HG02759 (cell line): ENCODE data around the gene SEC14L5.
"Not testable (repeated sequence)": the region's sequence is repeated elsewhere in the genome, so short reads cannot be mapped to it uniquely, and the experiment has no call there.

Source experiments
- ATAC-seq: cut with Tn5 transposase; IDR thresholded peaks from one replicate; pipeline ENCODE4 v1.9.1; 2021; ENCODE audit warnings: mild to moderate bottlenecking, moderate library complexity; ENCODE audit not compliant: unreplicated experiment

SEC14L5 gene

DNA sequence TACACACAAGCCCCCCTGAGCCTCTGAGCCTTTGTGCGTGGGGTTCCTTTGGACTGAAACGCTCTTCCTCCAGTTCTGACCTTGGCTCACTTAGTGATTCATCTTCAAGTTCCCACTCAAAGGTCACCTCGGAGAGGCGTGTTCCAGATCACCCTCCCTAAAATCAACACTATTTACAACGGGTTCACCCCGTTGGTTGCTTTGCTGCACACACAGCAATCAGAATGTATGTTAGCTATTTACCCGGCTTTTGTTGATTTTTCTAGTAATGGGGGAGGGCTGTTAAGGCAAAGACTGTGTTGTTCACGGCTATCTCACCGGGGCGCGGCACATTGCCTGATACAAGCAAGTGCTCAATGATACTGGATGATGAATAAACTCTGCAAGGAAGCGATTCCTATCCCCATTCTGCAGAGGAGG lies 74.6 kb downstream of the SEC14L5 start:
- no peak for ATAC-seq

DNA sequence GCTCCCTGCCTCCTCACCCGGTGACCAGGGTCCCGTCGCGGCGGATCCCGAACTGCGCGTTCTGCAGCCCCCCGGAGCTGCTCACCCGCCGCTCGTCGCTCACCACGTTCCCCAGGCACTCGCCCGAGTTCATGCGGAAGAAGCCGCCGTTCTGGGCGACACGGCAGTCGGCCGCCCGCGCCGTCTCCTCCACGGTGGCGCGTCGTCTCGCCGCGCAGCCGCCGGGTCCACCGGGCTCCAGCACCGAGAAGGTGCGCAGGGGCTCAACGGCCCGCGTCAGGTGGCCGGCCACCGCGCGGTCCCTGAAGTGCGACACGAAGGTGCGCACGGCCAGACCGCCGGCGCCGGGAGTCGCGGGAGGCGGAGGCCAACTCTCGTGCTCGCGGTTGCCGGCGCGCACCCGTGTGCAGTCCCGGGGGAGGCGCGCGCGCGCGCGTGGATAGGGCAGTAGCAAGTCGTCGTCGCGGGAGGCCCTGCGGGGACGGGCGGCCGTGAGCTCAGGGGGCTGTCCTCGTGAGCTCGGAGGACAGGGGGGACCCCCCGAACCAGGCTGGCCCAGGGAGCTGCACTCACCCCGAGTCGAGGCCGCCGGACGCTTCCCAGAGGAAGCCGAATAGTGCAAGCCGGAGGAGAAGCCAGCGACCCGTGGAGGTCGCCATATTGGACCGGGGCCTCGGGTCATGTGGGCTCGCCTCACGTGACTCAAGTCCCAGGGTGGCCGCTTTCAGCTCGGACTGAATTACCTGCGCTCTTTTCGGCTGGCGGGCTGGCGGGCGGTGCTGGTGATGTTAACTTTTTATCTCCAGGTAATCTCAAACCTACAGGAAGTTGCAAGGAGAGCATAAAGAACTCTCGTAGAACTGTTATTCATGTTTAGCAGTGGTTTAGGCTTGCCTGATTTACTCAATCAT lies 75.4 kb downstream of the SEC14L5 start, which contains the start of gene NAGPA:
TSS of gene NAGPA (minus strand) at position 680 of the 911 bp plus-strand sequence. CDS start at position 659, 21 bp downstream.
- ATAC-seq: peak; percentile 92

DNA sequence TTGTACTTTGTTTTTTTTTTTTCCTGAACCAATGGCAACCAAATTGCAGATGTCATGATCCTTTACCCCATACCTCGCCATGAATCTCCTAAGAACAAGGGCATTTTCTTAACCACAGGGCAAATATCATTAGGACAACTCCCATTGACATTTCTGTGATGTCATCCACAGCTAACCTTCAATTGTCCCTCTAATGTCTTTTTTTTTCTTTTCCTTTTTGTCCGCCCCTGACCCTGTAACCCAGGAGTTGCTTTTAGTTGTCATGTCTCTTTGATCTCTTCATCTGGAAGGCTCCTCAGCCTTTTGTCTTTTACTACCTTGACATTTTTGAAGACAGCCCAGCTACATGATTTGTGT lies 76.0 kb downstream of the SEC14L5 start:
- ATAC-seq: no peak

DNA sequence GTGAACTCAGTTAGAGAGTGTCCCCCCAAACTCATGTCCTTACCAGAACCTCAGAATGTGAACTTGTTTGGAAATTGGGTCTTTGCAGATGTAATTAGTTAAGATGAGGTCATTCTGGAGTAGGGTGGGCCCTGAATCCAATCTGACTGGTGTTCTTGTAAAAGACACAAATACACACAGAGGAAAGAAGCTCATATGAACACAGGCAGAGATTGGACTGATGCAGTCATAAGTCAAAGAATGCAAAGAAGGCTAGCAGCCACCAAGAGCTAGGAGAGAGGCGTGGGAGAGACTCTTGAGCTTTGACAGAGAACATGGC lies 77.7 kb downstream of the SEC14L5 start:
- ATAC-seq: no peak

DNA sequence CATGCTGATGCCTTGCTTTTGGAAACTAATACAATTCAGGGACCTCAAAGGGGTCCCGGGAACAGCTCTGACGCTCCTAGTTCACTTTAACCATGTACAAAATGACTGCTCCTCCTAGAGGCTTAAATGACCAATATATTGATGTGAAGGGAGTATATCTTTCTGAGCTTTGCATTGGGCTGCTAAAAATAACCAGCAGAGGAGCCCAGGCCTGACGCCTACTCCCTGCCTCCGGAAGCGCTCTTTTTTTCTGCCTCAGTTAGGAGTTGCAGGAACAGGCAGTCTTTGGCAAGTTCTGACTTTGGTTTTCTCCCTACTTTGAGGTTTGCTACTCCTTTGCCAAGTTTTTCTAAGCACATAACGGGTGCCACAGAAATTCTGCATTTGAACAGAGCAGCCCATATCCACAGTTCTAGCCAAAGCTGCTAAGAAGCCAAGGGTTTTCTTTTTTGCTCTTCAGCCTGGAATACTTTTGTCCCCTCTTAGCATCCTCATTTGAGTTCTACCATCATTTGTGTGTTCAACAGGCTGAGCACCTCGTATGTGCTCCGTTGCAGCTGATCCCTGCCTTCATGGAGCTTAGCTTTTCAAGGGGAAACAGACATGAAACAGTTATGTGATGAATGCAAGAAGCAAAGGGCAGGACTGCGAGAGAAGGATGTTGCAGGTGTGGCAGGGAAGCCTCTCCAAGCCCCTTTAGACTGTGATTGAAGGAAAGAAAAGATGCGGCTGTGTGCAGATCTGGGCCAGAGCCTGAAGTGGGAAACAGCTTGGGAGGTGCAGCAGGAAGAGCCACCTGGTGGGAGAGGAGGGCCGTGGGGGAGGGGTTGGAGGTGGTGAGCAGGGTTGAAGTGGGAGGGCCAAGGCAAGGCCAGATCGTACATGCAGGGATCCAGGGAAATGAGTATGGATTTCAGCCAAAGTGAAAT lies 78.4 kb downstream of the SEC14L5 start:
- ATAC-seq: no peak

DNA sequence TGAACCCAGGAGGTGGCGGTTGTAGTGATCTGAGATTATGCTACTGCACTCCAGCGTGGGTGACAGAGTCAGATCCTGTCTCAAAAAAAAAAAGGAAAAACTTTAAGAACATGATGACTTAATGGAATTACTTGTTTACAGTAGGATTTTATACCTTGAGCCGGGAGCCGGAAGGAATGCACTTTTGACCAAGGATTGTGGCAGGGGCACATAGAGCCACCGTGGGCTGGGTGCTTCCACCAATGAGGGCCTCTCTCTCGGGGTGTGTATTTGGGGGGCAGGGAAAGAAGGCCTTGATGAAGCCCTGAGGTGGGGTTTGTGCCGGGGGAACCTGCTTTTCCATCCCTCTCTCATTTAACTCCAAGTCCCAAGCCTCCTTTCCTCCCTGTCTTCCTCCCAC lies 82.3 kb downstream of the SEC14L5 start:
- ATAC-seq: no peak

DNA sequence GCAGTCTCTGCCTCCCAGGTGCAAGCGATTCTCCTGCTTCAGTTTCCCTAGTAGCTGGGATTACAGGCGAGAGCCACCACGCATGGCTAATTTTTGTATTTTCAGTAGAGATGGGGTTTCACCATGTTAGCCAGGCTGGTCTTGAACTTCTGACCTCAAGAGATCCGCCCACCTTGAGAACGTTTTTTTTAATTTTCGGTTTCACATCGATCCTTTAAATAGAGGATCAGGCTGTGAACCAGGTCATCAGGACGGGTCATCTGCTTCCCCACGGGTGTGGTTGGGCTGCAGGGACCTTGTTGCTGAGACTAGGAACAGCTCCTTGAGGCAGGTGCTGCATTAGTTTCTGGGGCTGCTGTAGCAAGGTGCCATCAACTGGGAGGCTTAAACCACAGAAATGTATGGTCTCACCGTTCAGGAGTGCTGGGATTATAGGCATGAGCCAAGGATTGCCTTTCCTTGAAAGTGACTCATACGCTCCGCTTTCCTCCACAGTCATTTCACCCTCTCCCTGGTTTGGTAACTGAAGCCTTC lies 83.5 kb downstream of the SEC14L5 start:
- peak; percentile 78 for ATAC-seq

DNA sequence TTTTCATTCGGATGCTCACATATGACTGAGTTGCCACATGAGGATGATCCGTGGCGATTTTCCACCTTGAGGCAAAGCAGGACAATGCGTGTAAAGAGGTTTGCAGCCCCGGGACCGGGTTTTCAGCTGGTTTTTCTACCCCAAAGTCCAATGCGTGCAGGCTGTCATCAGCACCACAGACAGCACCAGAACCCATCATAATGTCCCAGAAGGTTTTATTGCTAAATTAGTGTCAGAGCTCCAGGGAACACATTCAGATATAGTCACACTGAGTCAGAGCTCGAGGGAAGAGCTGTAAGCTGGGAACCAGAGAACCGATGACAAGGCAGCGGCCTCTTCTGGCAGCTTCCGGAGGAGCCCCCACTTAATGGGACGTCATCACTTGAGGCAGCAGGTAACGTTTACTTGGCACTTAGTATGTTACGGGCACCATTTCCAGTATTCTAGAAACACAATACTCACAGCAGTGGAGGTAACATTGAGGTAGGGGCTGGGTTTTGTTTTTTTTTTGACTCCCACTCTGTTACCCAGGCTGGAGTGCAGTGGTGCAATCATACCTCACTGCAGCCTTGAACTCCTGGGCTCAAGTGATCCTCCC lies 84.5 kb downstream of the SEC14L5 start:
- ATAC-seq: no peak

DNA sequence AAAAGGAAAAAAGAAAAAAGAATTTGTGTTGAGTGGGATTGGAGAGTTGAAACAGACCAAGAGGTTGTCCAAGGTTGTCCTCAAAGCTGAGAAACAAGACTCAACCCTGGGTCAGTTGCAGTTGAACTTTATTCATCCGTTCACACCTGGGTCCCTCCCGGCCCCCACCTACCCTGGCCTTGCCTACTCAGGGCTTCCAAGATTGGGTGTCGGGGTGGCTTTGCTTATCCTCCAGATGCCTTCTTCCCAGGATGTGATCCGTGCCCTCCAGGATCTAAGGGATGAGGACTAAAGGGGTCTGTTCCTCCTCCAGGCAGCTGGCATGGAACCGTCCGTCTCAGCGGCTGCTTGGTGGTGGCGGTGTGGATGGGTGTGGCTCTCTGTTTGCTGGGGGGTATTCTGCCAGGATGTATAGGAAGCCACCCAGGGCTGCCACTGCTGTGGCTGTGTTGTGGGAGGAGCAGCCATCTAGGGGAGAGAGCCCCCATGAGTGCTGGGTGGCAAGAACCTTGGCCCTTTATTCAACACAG lies 85.9 kb downstream of the SEC14L5 start:
- ATAC-seq: no peak

DNA sequence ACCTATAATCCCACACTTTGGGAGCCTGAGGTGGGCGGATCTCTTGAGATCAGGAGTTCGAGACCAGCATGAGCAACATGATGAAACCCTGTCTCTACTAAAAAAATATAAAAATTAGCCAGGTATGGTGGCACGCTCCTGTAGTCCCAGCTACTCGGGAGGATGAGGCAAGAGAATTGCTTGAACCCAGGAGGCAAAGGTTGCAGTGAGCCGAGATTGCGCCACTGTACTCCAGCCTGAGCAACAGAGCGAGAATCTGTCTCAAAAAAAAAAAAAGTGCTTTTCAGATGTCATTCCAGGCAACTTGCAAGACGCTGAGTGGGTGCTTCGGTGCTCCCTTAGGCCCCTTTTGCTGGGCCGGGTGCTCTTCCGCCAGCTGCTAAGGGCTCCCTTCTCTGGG lies 86.5 kb downstream of the SEC14L5 start:
- not testable (repeated sequence) for ATAC-seq

DNA sequence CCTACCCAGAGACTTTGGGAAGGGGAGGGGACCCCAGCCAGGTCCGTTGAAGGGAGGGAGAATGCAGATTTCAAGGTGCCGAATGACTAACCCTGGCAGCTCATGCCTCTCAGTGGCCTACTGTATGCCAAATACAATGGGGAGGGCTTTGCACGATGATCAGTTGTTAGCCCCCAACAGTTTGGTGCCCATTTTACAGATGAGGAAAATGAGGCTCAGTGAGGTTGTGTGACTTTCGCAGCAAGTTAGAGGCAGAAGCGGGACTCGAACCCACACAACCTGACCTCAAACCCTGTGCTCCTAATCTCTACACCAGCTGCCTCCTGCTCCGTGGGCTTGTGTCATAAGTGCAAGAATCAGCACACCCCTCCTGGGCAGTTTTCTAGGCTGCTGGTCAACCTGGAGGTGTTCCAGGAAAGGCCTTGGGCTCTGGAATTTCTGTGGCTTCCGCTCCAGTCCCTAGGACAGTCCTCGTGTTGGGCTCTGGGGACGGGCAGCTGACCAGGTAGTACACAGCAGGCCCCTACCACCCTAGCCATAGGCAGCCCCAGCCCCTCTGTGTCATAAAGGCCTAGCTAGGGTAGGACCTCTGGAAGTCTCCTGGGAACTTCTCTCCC lies 87.5 kb downstream of the SEC14L5 start:
- no peak for ATAC-seq

DNA sequence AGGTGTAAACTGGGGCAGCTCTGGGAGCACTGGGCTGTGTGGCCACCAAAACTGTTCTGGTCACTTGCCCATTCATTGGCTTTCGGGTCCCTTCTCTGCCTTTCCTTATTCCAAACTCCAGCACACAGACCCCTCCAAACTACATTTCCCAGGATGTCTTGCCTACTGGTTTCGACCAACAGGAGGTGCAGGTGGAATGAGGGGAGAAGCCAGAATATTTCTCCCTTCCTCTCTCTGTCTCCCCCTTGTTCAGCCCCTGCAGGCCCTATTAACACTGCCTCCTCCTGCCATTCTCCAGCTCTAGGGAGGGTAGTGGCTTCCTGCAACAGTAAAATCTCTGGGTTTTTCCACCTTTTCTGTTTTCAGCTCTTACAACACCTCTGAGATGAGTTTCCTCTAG lies 88.8 kb downstream of the SEC14L5 start:
- ATAC-seq: no peak

DNA sequence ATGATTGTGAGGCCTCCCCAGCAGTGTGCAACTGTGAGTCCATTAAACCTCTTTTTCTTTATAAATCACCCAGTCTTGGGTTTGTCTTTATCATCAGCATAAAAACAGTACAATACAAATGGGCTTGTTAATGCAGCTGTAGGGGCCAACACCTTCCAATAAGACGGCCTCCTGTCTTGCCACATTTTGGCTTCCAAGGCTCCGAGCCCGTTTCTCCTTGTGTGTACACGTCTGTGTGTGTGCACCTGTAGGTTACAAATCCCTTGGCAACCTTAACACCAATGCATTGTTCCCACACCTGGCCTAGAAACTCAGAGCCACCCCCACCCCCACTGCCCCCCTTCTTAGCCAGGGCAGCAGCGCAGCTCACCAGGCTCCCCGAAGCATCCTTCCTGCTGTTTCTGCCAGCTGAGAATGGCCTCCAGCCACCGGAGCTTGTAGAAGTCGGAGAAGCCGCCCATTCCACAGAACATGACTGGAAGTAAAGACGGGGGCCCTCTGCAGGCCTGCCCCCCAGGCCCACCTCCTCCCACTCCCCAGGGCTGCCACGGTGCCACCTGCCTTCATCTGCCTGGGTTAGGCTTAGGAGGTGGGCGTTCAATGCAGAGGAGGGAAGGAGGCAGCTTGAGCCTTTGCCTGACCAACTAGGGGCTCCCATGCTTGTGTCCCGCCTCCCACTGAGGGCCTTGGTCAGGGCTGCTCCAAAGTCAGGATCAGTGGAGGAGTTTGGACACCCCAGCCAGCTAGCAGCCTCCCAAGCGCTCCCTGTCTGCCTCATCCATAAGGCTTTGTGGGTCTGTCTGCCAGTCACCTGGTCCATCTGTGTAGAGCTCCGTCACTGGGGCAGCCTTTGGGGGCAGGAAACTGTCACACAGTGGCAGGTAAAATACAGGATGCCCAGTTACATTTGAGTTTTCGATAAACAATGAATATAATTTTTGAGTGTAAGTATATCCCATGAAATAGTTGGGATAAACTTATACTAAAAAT lies 97.0 kb downstream of the SEC14L5 start:
- ATAC-seq: no peak

DNA sequence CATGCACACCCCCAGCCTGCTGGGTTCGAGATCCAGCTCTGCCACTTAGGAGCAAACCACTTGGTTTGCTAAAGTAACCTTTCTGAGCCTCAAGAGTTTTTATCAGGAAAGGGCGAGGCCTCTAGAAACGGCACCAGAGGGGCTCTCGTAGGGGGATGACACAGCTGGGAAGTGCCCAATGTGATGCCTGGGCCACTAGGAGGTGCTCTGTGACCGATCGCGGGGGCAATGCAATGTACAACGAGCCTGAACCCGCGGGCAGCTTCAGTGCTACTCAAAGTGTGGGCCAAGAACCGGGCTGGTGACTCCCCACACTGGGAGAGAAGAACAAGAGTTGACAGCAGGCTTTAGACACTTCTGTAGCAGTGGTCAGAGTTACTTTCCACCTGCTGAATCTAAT lies 98.2 kb downstream of the SEC14L5 start:
- ATAC-seq: peak; percentile 75

DNA sequence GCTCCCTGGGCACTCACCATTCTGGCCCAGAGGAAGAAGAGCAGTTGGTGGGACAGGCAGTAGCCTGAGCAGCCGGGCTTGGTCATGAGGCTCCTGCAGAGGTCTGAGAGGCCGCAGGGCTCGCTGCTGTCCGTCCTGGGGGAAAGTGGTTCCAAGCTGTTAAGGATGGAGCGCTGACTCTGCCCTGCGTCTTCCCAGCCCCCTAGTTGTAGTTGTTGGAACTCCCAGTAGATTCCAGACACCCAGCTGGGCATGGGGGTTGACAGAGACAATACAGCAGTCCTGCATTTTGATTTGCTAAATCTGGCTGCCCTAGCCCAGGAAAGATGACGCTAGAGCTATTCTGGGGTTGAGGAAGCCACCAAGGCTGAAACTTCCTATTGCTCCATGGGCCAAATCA lies 100.3 kb downstream of the SEC14L5 start:
- ATAC-seq: no peak

DNA sequence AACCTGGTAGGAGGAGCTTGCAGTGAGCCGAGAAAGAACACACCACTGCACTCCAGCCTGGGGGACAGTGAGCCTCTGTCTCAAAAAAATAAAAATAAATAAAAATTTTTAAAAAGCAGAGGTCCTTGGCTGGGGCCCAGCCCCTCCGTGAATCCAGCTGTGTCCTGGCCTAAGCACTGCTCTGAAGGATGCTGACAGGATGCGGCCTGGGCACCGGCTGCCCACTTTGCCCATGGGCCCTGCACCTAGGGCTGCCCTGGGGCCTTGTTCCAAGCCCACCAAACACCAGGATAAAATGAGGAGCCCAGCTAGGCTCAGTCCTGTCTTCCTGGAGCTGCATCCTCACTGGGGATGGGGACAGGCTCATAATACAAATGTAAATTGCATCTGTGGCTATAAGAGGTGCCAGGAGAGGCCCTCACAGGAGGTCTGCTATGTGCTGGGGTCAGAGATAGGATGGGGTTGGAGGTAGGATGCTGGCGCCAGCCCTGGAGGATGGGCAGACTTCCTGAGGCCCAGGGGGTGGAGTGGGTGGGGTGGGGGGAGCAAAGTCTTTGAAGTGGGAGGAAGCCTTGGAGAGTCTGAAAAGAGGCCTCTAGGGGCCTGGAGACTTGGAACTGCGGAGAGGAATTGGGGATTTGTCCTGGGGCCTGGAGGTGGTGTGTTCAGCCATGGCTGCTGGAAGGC lies 101.4 kb downstream of the SEC14L5 start:
- no peak for ATAC-seq

DNA sequence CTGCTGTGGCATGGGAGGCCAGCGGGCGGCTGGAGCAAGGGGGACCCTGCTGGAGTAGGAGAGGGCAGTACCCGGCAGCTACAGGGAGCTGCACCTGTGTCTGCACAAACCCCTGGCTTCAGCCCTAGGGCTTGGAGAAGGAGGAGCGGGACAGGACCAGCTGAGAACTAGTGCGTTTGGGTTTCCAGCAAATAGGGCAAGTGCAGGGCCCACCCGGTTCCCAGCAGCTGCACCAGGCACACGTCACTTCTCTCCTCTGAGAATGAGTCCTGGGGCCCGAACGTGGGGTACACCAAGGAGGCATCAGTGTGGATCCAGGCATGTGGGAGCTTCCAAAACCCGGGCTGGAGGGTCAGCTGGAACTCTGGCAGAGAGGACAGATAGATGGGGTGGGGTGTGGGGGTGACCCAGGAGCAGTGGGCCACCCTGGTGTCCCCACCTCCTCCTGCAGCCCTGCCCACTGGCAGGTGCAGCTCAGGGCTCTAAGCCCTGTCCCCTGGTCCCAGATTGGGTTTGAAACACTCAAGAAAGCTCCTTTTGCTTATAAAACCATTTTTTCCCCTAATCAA lies 102.0 kb downstream of the SEC14L5 start:
- ATAC-seq: no peak

DNA sequence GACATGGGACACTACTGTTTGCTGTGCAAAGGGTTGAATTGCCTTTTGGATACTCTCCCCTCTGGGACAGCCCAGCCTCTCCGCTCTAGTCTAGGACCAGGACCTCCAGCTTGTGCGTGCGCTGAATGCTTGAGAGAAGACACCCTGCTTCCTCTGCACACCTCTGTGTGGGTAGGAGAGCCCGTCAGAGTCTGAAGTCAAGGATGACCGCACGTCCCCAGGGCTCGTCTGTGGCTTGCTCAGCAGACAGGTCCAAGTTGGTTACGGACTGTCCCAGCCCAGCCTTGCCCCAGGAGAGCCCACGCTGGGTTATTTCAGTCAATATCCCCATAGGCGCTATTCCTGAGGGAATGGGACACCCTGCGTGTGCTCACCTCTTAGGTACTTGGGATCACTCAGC lies 103.9 kb downstream of the SEC14L5 start:
- ATAC-seq: no peak
